Measurements from ENCODE around the gene ID2.

Gene ID2, protein sequence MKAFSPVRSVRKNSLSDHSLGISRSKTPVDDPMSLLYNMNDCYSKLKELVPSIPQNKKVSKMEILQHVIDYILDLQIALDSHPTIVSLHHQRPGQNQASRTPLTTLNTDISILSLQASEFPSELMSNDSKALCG

DNA sequence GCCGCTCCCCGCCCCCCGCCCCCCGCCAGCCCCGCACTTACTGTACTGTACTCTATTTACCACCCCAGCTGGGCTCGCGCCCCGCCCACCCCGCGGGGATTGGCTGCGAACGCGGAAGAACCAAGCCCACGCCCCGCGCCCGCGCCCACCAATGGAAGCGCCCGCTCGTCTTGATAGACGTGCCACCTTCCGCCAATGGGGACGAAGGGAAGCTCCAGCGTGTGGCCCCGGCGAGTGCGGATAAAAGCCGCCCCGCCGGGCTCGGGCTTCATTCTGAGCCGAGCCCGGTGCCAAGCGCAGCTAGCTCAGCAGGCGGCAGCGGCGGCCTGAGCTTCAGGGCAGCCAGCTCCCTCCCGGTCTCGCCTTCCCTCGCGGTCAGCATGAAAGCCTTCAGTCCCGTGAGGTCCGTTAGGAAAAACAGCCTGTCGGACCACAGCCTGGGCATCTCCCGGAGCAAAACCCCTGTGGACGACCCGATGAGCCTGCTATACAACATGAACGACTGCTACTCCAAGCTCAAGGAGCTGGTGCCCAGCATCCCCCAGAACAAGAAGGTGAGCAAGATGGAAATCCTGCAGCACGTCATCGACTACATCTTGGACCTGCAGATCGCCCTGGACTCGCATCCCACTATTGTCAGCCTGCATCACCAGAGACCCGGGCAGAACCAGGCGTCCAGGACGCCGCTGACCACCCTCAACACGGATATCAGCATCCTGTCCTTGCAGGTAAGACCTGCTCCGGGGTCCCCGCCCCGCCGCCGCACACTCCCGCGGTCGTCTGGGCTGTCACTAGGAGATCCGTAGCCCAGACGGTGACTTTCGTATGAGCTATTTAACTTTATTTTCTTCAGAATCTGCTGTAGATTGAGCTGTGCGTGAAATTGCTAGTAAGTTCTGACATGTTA is at the start of gene ID2:
Gene ID2, plus strand, starts transcription at position 271 of the 907 bp plus-strand sequence. Its CDS starts 110 bp downstream, at position 381.
- TF ChIP-seq, protein P1, sequence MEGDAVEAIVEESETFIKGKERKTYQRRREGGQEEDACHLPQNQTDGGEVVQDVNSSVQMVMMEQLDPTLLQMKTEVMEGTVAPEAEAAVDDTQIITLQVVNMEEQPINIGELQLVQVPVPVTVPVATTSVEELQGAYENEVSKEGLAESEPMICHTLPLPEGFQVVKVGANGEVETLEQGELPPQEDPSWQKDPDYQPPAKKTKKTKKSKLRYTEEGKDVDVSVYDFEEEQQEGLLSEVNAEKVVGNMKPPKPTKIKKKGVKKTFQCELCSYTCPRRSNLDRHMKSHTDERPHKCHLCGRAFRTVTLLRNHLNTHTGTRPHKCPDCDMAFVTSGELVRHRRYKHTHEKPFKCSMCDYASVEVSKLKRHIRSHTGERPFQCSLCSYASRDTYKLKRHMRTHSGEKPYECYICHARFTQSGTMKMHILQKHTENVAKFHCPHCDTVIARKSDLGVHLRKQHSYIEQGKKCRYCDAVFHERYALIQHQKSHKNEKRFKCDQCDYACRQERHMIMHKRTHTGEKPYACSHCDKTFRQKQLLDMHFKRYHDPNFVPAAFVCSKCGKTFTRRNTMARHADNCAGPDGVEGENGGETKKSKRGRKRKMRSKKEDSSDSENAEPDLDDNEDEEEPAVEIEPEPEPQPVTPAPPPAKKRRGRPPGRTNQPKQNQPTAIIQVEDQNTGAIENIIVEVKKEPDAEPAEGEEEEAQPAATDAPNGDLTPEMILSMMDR (IDR thresholded peaks at IDR 0.05; ENCODE audit: low read depth, low read length), result no peak
- peak within 1 kb of the TSS; percentile 87 for H3K4me3 ChIP-seq (ENCODE audit: low read depth, low read length)

DNA sequence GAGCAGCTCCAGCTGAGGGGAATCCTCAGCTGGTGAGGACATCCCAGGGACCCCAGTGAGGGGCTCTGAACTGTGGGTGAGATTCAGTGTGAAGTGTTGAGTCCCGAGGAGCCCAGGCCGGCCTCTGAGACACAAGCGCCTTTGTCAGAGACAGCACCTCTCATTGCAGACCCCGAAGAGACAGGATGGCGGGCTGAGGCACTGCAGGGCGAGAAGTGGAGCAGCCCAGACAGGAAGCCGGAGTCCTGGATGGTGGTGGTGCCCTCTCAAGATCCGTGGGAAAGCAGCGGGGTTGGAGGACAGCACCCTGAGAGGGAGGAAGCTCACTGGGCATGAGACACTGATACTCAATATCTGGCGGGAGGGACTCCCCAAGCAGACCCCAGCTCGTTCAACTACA is 49.1 kb upstream of the ID2 start:
- no peak overlapping the region for H3K4me3 ChIP-seq (ENCODE audit: low read depth, low read length)
- TF ChIP-seq, protein P1 (IDR thresholded peaks at IDR 0.05; ENCODE audit: low read depth, low read length), result no peak

DNA sequence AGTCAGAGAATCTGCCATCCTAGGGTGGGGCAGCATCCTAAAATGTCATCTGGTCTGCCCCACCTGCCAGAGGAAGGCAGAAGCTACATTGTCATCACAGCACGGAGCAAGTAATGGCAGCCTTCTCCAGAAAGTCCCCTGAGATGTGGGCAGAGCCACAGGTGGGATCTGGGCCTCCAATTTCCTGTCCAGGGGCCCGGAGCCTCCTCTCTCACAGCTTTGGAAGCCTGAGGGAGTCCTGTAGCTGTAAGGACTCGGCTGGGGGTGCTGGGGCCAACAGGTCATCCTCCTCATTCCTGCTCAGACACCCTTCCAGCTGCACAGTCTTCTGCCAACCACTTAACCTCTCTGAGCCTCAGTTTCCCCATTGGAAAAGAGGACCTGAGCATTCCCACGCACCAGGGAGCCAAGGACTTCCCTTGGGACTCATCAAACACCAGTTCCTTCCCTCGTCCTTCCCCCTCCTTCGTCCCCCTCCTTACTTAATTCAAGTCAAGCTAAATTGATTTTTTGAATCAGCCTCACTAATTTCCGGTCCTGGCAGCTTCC is 48.6 kb upstream of the ID2 start:
- H3K4me3 ChIP-seq (ENCODE audit: low read depth, low read length), result peak overlapping the region; percentile 42
- TF ChIP-seq, protein P1 (IDR thresholded peaks at IDR 0.05; ENCODE audit: low read depth, low read length), result no peak

DNA sequence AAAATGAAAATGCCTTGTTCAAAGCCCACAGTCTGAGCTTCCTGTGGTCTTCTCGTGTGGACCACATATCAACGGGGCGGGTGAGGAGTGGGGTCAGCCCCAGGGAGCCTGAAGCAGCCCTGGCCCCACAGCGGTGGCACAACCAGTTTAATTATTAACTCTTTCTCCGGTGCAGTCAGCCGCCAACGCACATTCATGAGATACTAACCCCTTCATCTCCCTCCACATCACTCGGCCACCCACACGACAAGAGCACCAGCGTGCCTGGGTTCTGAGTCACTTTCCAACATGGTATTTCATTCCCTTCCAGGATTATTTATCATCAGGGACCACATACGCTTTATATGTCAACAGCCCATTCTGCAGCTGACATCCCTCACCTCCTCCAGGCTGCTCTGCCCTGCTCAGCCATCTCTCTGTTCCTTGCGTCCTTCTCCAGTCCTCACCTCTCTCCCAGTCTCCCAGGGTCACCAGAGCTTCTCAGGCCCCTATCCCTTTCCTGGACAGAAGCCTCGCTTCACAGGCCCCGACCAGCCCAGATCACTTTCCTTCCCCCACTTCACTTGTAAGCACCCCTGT is 48.0 kb upstream of the ID2 start:
- peak overlapping the region; percentile 42 for H3K4me3 ChIP-seq (ENCODE audit: low read depth, low read length)
- TF ChIP-seq, protein P1 (IDR thresholded peaks at IDR 0.05; ENCODE audit: low read depth, low read length), result no peak

DNA sequence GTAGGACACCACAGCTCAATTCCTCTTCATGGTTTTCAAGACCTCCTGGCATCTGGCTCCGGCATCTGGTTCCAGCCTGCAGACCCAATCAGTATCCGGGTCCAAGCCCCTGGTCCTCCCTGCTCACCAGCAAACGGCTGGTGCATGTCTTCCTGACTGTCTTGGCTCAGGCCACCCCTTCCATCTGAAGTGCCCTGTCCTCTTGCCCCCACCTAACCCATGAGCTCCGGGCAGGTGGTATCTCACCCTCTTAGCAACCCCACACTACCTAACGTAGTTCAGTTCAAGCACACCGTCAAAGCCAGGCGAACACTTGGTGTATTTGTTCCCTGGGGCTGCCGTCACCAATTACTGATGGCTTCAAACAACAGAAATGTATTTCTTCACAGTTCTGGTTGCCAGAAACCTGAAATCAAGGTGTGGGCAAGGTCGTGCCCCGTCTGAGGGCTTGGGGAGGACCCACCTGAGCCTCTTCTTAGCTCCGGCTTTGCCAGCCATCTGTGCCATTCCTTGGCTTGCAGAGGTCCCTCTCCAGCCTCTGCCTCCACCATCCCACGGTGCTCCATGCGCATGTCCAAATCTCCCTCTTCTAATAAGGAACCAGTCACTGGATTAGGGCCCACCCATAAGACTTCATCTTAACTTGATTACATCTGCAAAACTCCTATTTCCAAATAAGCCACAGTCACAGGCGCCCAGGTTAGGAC is 47.2 kb upstream of the ID2 start:
- no peak overlapping the region for H3K4me3 ChIP-seq (ENCODE audit: low read depth, low read length)
- TF ChIP-seq, protein P1 (IDR thresholded peaks at IDR 0.05; ENCODE audit: low read depth, low read length), result no peak

DNA sequence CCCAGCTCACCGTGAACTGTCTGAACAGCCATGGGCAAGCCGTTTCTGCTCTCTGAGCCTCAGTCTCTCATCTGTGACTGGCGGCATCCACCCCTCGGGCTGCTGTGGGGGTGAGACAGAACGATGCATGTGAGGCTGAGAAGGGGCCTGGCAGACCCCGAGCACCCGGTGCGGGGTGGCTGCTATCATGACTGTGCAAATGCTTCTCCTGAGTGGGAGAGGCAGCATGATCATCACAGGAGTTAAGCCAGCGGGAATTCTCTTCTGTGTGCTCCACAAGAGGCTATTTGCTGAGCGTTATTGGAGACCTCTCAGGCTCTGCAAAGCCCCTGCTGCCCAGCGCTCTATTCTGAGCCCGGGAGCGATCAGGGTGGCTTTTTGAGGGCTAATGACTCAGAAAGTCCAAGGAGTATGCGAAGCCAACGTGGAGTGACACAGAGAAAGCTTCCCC is 45.8 kb upstream of the ID2 start:
- H3K4me3 ChIP-seq (ENCODE audit: low read depth, low read length), result no peak overlapping the region
- TF ChIP-seq, protein P1 (IDR thresholded peaks at IDR 0.05; ENCODE audit: low read depth, low read length), result no peak
